WTC11 (cell line): ENCODE data around the gene RAB1B.

ENCODE experiments used
- ATF2 ChIP-seq: sonication (generic); formaldehyde crosslinking; IDR thresholded peaks from 2 replicates; pipeline ENCODE4 v1.8.1; 2022; ENCODE audit warnings: low read depth, missing genetic modification reagents, borderline replicate concordance
- ATF3 ChIP-seq: sonication (generic); formaldehyde crosslinking; conservative IDR thresholded peaks from 2 replicates; pipeline ENCODE4 v1.8.1; 2022; ENCODE audit warnings: mild to moderate bottlenecking, missing genetic modification reagents
- CREB1 ChIP-seq: sonication (generic); formaldehyde crosslinking; IDR thresholded peaks from 2 replicates; pipeline ENCODE4 v1.8.0; 2023; ENCODE audit warnings: mild to moderate bottlenecking, missing genetic modification reagents
- CTCF ChIP-seq: fragments of 200-600 bp; IDR thresholded peaks from 2 replicates; pipeline ENCODE4 v1.8.0; 2022; ENCODE audit warnings: antibody characterized with exemption
- ETV6 ChIP-seq: sonication (generic); formaldehyde crosslinking; IDR thresholded peaks from 2 replicates; pipeline ENCODE4 v1.8.1; 2022; ENCODE audit warnings: mild to moderate bottlenecking, missing genetic modification reagents
- FOXP1 ChIP-seq: sonication (generic); formaldehyde crosslinking; IDR thresholded peaks from 2 replicates; pipeline ENCODE4 v1.8.0; 2022; ENCODE audit warnings: missing genetic modification reagents, mild to moderate bottlenecking, moderate library complexity, borderline replicate concordance
- IRF2 ChIP-seq: sonication (generic); formaldehyde crosslinking; IDR thresholded peaks from 2 replicates; pipeline ENCODE4 v1.8.0; 2022; ENCODE audit warnings: low read depth, missing genetic modification reagents, borderline replicate concordance
- JUN ChIP-seq: sonication (generic); formaldehyde crosslinking; IDR thresholded peaks from 2 replicates; pipeline ENCODE4 v1.8.0; 2023; ENCODE audit warnings: mild to moderate bottlenecking, missing genetic modification reagents
- KAT7 ChIP-seq: sonication (generic); formaldehyde crosslinking; IDR thresholded peaks from 2 replicates; pipeline ENCODE4 v1.8.1; 2023; ENCODE audit warnings: missing genetic modification reagents, mild to moderate bottlenecking, borderline replicate concordance
- MAX ChIP-seq: sonication (generic); formaldehyde crosslinking; IDR thresholded peaks from 2 replicates; pipeline ENCODE4 v1.8.0; 2022; ENCODE audit warnings: mild to moderate bottlenecking, missing genetic modification reagents
- NR3C1 ChIP-seq: sonication (generic); formaldehyde crosslinking; conservative IDR thresholded peaks from 2 replicates; pipeline ENCODE4 v1.8.1; 2023; ENCODE audit warnings: low read depth, mild to moderate bottlenecking, missing genetic modification reagents
- USF2 ChIP-seq: sonication (generic); formaldehyde crosslinking; IDR thresholded peaks from 2 replicates; pipeline ENCODE4 v1.8.1; 2023; ENCODE audit warnings: mild to moderate bottlenecking, missing genetic modification reagents, moderate library complexity
- ZNF138 ChIP-seq: sonication (generic); formaldehyde crosslinking; conservative IDR thresholded peaks from 2 replicates; pipeline ENCODE4 v1.8.1; 2022; ENCODE audit warnings: mild to moderate bottlenecking, moderate library complexity, missing genetic modification reagents

GRCh38 chr11:66242095-66242765 lies 26.2 kb upstream of the RAB1B start:
- TF ChIP-seq FOXP1 (CRISPR knock-in tag) = no peak
- TF ChIP-seq USF2 (CRISPR knock-in tag) = no peak
- TF ChIP-seq CTCF = no peak
- no peak for TF ChIP-seq ATF2 (CRISPR knock-in tag)
- no peak for TF ChIP-seq MAX (CRISPR knock-in tag)
- no peak for TF ChIP-seq ZNF138 (CRISPR knock-in tag)
- TF ChIP-seq KAT7 (CRISPR knock-in tag) = no peak
- no peak for TF ChIP-seq NR3C1
- no peak for TF ChIP-seq ATF3 (CRISPR knock-in tag)
- no peak for TF ChIP-seq JUN (CRISPR knock-in tag)
- TF ChIP-seq IRF2 (CRISPR knock-in tag) = no peak
- no peak for TF ChIP-seq ETV6
- TF ChIP-seq CREB1 (CRISPR knock-in tag) = no peak
